NOMO-1 treated with DMSO at 0.1 percent for 48 hours (cell line): ENCODE results near the gene SEC14L3.
A peak's percentile ranks its signal among the peaks of the same experiment; 100 is the strongest.
"Not testable (repeated sequence)": the region's sequence is repeated elsewhere in the genome, so short reads cannot be mapped to it uniquely, and the experiment has no call there.

ENCODE experiments used
- DNase-seq: peaks from one replicate; lab custom pipeline; 2025; ENCODE audit not compliant: unreplicated experiment; lab: John Stamatoyannopoulos, UW

Gene SEC14L3

DNA sequence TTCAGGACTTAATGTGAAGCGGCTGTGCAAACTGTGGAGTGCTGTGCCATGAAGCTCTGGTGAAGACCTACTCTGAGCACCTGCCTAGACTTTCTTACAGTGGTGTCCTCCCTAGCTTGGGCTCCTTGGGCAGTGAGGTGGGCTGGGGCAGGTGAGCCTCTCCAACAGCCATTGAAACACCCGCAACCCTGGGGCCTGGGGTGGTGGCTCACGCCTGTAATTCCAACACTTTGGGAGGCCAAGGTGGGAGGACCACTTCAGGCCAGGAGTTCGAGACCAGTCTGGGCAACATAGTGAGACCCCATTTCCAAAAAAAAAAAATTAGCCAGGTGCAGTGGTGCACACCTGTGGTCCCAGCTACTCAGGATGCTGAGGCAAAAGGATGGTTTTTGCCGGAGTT, 14.3 kb upstream of the SEC14L3 start:
- no peak for DNase-seq

DNA sequence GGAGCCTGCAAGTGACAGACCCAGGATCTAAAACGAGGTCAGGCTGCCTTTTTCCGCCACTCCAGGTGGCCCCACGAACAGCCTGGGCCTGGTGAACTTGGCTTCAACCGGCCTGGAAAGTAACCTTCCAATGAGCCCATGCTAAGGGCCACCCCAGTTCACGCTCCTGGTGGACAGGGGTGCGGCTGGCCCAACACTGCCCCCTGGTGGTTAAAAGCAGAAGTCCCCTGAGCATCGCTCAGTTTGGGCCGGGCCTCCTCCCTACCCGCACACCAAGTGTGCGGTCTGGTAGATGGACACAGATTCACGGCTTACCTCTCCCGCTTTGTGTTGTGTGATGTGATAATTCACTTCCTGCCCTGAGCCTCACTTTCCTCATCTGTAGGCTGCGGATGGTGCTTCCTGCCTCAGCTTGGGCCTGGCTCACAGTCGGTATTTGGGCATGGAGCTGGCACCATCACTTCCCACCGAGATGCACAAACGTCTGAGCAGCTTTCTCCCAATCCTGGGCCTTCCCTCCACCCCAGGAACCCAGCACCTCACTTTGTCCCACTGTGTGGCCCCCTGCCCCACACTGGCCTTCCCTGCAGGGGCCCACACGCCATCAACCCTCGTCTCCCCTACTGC, 13.7 kb upstream of the SEC14L3 start:
- DNase-seq = peak; percentile 36

DNA sequence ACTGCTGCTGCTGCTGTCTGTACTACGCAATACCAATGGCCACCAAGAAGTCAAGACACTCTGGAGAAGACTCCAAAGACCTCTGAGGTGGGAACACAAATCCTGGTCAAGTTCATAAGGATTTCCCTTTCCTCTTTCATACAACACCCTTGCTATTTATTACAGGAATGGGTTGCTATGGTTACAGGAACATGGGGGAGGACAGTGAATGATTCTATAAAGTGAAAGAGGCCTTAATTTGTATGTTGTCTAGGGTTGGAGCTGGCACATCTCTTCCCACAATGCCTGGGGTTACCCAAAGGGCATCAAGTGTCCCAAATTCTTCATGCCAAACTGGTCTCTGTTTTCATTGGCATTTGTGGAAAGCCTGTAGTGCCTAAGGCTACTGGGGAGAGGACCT, 11.4 kb upstream of the SEC14L3 start:
- DNase-seq = no peak

DNA sequence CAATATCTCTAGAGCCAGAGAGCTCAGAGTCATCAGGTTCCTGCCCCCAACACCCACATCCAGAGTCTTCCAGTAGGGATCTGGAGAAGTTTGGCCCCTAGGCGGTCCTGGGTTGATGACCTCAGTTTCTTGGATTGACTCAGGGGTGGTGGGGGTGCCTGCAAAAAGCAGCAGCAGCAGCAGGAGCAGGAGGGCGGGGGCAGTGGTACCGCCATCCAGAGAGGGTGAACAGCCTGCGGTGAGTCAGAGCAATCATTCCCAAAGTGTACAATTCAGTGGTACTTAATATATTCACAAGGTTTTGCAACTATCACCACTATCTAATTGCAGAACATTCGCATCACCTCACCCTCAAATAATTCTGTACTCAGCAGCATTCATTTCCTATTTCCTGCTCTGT, 9.9 kb upstream of the SEC14L3 start:
- no peak for DNase-seq

DNA sequence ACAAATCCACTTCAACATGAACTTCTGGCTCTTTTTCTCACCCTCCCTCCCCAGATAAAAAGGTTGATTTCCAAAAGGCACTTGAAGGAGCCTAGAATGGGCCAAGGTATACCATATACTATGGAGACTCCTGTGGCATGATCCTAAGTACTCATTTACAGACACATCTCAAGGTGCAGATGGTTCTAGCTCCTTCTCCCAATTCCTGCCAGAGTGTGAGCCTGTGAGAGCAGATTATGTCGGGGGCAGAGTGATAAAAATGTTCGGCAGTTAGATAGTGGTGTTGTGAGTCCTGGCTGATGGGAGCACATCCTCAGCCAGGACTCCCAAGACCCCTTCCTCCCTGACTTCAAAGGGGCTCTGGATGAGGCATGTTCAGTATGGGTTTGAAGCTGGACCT, 8.2 kb upstream of the SEC14L3 start:
- DNase-seq = no peak

DNA sequence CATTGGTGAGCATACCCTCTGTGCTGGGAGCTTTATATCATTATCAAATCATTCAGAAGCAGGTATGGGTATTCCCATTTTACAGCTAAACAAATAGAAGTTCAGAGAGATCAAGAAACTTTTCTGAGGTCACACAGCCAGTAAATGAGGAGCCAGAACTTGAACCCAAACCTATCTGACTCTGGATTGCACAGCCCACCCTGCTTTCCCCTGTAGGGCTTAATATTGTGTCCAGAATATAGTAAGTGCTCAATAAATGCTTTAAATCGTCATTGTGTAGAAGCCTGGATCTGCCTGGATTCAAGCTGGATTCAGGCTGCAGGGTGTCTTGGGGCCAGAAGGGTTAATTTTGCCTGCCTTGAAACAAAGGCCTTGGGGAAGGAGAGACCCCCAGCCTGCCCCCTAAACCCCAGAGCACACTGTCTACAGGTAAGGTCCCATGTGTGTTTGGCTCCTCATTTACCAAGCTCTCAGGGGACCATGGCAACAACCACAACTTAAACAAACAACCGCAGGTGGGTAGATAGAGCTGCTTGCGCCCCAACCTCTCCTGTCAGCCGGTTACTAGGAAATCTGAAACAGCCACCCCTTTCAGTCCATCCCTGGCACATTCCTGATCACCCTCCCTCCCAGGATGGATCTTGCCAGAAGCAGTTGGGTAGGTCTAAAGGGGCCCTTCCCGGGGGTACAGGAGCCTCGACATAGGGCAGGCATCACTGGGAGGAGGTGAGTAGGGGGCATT, 3.0 kb upstream of the SEC14L3 start:
- no peak for DNase-seq

DNA sequence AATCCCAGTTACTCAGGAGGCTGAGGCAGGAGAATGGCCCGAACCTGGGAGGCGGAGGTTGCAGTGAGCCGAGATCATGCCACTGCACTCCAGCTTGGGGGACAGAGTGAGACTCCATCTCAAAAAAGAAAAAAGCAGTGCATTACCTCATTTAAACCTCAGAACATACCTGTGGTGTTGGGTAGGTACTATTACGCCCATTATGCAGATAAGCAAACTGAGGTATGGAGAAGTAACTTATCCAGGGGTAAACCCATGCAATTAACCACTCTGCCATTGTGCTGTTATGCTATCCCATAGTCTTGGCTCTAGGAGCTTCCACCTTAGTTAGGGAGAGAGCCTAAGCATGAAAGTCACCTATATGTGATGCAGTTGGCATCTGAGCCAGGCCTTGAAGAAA, 2.3 kb upstream of the SEC14L3 start:
- DNase-seq = no peak

DNA sequence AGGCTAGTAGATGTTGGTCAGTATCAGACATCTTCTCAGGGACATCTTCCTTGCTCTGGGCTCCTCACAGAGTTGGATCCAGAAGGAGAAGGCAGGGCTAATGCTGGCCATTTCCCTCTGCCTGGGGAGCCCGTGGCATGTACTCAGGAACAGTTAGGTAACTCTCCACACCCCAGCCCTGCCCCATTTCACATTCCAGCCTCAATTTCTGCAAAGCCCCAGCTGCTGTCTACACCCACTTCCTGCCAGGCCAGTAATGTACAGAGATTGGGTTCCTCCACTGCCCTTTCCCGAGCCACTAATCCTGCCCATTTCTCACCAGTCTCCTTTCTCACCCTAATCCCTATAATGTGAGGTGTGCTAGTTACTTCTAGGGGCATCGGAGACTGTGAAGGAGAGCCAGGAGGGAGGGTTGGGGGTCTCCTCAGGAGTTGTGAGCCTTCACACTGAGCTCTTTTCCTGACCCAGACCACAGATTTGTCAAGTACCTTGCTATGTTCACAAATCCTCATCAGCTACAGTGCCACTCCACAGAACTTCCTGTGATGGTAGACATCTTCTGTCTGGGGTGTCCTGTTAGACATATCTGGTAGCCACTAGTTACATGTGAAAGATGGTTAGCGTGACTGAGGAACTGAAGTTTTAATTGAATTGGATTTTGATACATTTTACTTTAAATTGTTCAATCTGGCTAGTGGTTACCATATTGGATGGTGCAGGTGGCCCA, 1.3 kb upstream of the SEC14L3 start:
- DNase-seq = no peak

DNA sequence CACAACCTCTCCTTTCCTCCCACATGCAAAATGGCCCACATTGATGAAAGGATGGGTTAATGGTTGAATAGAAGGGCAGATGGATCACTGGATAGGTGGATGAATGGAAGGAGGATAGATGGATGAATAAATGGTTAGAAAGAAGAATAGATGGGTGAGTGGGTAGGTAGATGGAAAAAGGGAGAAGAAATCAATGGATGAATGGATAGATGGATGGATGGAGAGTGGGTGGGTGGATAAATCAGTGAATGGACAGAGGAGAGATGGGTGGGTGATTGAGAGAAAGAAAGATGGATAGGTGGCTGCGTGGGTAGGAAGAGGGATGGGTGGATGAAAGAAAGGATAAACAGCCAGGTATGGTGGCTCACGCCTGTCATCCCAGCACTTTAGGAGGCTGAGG, 1.2 kb downstream of the SEC14L3 start:
- DNase-seq = no peak

DNA sequence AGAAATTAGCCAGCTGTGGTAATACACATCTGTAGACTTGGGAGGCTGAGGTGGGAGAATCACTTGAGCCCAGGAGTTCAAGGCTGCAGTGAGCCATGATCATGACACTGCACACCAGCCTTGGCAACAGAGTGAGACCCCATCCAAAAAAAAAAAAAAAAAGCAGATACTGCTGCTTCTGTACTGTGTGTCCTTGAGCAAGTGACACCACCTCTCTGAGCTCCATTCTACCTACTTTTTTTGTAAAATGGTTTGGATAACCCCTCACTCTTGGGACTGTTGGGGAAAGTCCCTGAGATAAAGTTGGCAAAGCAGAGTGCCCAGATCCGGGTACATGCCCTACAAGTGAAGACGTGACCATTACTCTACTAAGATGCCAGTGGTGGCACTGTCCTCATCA, 2.7 kb downstream of the SEC14L3 start:
- DNase-seq = no peak

DNA sequence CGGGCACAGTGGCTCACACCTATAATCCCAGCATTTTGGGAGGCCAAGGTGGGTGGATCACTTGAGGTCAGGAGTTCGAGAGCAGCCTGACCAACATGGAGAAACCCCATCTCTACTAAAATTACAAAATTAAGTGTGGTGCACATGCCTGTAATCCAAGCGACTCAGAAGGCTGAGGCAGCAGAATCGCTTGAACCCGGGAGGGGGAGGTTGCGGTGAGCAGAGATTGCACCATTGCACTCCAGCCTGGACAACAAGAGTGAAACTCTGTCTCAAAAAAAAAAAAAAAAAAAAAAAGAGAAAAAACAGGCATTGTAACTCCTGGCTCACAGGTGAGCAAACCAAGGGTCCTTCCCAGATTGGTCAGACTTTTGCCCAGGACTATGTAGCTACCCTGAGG, 11.3 kb downstream of the SEC14L3 start:
- not testable (repeated sequence) for DNase-seq

DNA sequence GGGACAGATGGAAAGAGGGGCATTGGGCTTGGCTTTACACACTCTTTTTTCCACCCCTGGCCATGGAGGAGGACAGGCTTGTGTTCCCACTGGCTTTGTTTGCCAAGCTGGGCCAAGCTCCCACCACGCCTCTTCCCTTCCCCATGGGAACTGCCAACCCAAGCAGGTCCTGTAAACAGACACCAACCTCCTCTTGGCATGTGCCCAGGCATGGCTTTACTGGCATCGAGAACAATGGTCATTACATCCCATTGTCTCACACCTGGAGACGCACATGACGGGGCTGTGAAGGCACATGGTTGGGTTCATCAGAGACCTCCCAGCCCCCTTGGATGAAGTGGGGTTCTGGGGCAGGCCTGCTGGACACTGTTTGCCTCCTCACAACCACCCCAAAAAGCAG, 11.7 kb downstream of the SEC14L3 start:
- no peak for DNase-seq

DNA sequence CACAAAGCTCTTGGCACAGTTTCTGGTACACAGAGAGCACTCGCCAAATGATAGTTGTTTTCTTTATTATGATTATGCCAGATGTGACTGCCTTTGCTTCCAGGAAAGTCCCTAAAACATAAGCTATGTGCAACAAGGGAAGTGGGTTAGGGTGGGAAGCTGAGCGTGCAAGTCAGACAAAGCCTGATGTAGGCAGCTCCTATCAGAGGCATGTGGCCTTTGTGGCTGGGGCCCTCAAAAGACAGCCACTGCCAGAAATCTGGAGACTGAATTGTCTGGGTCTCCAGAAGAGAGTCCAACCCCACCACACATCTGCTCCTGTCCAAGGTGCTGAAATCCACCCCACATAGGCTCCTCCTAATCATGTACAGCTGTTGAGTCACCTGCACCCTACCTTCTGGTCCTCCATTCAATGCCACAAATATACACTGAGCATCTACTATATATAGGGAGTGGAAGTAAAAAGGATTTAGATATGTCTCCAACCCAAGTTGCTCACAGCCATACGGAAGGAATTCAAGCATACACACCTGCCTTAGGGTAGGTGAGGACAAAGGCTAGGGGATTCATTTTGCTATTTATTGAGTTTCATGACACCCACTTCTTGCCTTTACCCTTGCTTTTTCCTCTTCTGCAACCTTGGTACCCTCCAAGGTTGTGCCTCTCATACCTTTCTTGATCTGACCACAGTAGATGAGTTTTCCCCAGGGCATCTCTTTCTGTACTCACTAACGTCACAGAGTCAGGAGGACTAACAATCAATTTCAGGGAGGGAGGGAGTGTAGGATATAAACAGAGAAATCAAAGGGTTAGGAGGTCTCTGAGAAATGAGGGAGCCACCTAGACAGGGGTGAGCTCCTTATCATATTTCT, 12.4 kb downstream of the SEC14L3 start:
- peak; percentile 15 for DNase-seq

DNA sequence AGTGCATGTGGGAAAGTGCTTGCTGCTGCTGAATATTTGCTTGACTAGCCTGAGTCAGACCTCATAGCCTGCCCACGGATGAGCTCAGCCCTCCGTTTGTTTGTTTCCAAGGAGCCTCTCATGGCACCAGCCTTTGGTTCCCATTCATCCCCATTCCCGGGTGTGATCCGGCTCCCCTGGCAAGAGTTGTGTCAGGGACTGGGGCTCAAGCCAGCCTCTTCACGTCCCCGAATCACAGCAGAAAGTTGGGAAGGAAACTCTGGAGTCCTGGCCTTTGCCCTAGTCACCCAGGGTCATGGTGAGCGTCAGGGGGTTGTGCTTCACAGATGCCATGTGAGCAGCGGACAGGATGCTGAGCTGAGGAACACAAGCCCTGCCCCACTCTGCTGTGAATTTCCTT, 13.8 kb downstream of the SEC14L3 start:
- no peak for DNase-seq

DNA sequence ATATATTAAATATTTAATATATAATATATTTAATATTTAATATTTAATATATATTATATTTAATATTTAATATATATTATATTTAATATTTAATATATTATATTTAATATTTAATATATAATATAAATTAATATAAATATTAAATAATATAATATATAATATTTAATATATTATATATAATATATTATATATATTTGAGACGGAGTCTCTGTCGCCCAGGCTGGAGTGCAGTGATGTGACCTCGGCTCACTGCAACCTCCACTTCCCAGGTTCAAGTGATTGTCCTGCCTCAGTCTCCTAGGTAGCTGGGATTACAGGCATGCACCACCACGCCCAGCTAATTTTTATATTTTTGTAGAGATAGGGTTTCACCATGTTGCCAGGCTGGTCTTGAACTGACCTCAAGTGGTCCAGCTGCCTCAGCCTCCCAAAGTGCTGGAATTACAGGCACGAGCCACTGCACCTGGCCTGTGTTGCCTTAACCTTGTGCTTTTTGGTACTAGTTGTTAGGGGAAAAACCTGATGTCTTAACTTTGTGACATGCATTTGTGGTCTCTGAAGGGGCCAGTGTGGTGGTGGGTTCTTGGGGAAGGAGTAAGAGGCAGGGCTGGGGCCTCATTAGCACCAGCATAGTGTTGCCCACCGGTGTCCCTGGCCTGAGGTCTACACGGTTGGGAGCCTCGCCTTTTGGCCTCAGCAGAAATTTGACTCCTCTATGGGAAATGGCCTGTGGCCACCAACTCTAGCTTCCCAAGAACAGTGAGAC, 16.6 kb downstream of the SEC14L3 start:
- no peak for DNase-seq

DNA sequence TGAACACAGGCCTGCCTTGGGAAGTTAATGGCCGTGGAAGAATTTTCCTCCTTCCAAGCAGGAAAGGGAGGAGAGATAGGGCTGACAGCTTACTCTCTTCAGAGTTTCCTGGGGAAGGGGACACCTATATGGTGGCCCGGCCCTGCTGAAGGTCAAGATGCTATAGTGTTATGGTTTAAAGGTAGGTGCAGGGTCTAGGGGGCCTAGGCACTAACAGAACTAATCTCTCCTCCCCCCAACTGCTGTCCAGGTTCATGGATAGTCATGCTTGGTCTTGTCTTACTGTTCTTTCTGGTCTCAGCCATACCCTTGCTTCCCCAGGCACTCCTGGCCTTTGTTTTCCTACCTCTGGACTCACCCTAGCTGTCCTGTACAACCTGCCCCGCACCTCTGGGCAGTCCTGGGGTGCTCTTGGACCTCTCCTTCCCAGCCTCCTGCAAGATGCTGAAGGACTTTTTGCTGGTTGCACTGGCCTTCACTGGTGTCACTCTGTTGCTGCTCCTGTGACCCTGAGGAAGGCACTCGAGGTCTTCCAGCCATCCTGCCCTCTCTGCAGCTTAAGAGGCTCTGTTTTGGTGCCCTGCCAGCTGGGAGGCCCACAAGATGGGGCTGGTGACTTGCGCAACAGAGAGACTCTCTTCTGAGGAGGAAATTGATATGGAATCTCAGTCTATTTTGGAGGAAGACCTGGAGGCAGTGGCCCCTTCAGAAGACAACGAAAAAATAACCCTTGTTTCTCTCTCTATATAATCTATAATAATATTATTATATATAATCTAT, 17.9 kb downstream of the SEC14L3 start:
- peak; percentile 59 for DNase-seq

DNA sequence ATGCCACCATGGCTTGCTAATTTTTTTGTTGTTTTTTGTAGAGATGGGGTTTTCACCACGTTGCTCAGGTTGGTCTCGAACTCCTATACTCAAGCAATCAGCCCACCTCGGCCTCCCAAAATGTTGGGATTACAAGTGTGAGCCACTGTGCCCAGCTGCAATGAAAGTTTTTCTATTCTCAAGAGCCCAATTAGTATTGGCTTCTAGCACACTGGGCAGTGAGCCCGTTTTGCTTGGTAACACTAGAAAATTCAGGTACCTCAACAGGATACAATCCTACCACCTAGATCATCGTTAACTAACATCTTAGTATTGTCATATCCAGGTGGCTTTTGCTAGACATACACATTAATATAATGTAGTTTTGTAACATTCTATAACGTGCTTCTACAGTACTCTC, 19.0 kb downstream of the SEC14L3 start:
- no peak for DNase-seq

DNA sequence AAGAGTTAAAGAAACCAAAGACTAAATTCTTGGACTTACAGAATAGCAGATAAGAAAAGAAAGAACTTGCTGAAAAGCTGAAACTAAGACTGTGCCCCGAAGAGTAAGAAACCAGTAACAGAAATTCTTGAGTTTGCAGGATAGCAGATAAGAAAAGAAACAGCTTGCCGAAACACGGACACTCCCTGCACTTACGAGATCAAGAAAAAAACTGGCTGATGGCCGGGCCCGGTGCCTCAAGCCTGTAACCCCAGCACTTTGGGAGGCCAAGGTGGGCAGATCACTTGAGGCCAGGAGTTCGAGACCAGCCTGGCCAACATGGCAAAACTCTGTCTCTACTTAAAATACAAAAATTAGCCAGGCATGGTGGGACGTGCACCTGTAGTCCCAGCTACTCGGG, 20.3 kb downstream of the SEC14L3 start:
- DNase-seq = not testable (repeated sequence)

DNA sequence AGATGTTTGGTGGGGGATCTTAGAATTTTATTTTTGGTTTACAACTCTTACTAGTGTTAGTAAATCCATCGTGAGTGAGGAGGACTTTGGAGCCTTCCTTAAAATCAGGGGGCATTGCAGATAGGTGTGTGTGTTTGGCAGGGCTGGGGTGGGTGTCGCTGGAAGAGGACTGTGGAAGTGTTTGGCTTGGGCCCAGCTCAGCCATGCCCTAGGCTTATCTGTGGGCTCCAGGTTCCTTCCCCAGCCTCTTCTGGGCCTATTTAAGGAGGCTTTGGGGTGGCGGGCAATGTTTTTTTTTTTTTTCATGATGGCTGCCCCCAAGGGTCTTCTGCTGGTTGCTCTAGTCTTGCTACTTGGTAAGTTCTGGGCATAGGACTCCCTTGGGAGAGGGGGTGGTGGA, 24.2 kb downstream of the SEC14L3 start:
- no peak for DNase-seq
